GM21360 (cell line): ENCODE data around the gene CCDC187.
A peak's percentile ranks its signal among the peaks of the same experiment; 100 is the strongest.

Source experiments
- ATAC-seq: cut with Tn5 transposase; IDR thresholded peaks from one replicate; pipeline ENCODE4 v1.9.1; 2021; ENCODE audit warnings: mild to moderate bottlenecking, moderate library complexity; ENCODE audit not compliant: unreplicated experiment

Gene CCDC187

DNA sequence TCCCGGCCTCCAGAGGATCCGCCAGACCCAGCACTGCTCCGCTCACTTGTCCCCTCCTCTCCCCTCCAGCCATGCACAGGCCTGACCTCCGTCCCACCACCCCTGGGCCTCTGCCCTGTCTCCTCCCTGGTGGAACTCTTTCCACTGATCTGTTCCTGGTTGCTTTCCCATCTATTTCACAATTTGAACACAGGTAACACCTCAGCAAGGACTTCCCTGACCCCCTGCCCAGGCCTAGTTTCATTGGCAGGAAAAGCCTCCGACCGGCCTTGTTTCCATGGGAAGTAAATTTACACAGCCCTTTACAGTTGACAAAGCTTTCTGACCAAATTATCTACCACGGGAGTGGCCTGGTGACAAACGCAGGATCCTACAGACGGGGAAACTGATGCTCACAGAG is 73.1 kb downstream of the CCDC187 start:
- no peak for ATAC-seq

DNA sequence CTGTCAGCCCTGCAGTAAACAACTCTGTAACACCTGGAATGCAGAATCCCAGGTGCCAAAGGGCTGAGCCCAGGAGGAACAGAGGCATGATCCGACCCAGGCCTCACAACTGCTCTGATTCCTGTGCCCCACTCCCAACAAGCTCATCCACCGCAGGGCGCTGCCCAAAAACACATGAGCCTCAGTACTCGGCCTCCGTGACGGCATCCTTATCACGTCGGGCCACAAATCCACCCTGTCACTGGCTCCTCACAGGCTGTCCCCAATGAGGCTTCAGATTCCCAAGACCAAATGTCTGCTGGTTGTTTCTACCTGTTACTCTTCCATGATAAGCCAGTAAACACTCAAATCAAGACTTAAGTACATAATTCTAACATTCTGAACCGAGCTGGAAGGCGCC is 73.5 kb downstream of the CCDC187 start:
- ATAC-seq: no peak

DNA sequence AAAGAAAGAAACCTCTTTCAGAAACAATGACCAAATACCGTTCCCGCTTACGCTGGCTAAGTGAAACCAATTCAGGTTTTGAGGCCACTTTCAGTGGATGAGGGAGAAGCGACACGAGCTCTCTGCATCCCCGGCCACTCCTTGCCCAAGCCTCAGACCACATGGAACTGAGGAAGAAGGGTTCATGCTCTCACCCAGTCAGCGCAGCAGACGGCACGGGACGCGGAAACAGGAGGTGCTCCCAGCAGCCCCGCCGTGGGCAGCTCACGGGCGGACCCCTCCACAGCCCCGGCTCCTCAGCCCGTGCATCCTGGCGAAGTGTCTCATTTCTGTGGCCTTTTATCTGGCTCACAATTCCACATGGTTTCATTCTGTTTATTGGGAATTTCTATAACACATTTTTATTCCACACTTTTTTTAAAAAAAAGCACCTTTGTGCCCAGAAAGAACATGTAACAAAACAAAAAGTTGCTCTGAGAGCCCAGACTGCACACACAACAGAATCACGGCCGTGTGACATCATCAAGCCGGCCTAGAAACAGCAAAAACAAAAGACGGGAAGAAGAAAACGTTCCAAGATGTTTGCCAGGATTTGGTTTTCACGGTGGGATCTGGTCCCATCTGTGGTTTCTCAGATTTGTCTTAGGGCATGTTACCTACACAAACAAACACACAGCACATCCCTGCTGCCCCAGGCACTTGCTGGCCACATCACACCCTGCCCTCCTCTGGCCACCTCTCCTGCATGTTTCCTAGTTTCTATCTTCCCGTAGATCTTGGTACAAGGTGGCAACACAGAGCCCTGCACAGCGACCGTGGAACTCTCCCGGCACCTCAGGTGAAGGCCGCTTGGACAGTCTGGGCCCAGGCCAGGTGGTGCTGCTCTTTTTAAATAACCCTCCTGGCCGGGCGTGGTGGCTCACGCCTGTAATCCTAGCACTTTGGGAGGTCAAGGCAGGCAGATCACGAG is 74.5 kb downstream of the CCDC187 start:
- ATAC-seq: no peak

DNA sequence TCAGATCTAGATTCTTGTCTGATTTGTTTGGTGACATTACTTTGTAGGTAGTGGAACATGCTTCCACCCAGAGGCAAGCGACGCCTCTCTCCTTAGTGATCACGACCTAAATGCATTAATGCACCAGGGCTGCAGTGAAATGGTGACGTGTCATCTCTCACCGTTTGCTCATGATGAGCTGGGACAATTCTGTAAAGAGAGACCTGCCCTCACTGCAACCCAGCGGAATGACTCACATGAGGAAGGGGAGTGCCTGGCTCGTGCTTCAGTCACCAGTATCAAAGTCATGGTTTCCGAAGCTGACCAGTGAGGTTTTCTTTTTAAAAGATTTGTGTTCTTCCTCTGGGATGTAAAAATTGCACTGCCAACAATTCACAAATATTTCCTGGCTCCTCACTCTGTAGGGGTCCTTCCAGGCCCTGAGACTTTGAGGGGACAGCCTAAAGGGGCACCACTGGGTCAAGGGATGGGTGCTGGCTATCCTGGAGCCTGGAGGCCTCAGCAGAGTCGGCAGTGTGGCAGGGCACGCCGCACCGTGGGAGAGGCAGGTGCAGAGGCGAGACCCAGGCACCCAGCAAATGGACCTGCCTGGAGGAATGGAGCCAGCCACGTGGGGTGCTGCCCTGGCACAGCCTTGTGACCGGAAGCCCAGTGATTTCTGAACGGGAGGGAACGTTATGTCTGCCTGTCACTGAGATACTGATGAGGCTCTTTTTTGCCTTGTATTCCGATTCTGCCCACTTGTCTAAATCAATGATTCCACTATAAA is 75.6 kb downstream of the CCDC187 start:
- ATAC-seq: no peak

DNA sequence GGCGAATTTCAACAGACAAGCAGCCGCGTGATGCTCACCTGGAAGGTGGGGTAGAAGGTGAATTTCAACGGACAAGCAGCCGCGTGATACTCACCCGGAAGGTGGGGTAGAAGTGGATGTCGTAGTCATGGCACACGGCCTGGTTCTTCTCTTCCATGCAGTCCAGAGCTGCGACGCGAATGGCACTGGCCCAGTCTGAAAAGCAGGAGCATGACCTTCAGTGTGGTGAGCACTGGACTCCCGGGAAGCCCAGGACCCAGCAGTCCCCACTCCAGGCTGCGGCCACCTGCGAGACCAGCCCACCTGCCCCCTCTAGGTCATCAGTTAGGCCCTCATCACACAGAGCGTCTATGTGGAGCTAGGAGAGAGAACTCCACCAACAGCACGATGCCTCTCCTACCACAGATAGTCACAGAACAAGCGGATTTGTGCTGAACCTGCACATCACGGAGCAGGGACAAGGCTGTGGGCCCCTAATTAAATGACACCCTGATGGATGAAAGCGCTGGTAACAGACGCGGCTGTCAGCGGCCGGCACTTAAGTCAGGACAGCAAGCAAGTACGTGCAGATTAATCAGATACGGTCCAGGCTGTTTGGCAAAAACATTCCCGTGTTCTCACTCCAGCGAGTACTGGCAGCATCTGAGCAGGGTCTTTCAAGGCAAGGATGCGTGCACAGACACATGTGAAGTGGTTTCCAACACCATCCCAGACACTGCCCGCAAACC is 77.0 kb downstream of the CCDC187 start:
- ATAC-seq: no peak

DNA sequence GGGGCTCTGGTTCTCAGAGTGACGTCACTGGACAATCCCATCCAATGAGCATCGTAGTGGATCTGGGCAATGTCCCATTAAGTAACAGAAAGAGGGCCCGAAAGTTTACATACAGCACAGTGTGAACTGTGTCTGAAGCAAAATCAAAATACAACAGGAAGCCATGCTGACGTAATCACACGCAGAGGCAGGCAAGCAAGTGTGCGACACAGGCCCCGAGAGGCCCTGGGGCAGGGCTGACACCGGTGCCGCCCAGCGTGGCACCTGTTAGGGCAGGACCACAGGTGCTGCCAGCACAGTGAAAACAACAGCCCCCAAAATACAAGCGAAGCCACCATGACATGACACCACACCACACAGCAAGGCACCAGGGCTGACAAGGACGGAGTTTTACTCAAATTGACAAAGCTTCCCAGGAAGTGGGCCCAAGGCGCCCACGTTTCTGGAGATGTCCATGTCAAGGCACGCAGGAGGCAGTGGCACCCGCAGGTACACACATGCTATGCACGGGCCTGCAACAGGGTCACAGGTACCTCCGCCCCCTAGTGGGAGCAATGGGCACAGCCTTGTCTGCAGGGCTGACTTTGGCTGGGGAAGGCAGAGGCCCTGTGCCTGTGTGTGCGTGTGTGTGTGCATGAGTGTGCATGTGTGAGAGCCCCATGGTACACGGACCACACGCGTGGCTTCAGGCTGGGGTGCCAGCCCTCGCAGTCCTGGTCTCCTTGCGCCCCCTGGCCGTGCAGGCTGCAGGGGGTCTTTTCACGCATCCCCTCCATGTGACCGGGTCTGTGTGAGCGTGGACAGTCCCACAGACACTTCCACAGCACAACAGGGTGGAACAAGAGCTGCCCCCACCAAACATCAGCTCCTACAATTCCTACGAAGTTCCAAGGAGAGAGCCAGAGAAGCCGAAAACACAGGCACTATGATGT is 77.9 kb downstream of the CCDC187 start:
- peak; percentile 62 for ATAC-seq

DNA sequence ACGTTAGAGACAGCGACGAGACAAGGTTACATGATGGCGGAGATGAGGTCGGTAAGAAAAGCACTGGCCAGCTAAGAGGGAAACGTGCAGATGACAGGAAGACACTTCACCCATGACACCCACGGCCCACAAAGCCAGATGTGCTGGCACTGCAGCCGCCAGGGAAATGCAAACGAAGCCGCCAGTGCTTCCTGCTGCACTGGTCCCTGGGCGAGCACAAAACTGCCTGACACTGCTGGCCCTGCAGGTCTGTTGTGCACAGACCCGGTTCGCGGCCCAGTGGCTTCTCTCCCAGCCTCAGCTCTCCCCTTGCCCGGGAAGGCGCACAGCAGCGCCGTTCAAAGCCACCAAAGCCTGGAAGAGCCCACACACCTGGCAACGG is 78.5 kb downstream of the CCDC187 start:
- peak; percentile 33 for ATAC-seq

DNA sequence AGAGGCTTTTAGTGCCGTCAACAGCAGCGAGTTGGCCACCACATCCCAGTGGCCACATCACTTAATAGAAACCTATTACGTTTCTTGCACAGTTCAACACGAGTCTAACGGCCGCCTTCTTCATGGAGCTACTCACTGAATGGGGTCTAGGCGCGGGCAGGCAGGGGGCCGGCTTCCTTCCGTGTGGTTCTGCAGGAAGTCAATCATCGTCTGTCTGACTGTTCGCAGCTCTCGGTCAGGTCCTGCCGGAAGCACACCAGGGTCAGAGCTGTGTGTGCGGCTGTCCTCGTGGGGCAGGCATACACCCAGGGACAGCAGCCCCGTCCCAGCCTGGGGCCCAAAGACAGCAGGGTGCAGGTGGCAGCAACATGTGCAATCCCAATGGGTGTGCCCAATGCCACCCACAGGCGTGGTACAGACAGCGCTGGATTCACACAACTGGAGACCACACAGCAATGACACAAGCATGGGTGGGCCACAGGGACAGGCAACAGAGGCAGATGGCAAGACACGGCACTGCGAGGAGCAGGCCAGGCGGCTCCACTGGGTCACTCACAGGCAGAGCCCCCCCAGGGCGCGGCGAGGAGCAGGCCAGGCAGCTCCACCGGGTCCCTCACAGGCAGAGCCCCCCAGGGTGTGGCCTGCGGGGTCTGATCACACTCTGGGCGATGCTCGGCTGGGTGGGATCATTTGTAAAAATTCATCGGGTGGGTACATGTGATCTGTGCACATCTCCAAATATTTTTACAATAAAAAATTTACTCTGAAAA is 79.8 kb downstream of the CCDC187 start:
- no peak for ATAC-seq

DNA sequence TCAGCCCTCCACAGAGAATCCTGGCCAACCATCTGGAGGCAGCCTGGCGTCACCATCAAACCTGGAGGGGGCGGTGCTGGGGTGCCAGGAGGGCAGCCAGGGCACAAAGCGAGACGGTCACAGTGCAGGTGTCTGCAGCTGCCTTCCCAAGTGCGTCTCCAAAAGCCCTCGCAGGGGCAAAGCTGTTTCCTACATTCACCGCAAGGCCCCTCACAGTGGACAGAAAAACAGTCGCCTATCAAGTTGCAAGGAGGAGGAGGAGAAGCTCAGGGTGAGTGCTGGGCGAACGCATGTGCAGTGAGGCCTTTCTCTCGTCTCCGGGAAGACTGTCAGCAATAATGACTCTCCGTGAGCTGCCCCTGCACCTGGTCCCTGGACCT is 81.0 kb downstream of the CCDC187 start:
- ATAC-seq: no peak

DNA sequence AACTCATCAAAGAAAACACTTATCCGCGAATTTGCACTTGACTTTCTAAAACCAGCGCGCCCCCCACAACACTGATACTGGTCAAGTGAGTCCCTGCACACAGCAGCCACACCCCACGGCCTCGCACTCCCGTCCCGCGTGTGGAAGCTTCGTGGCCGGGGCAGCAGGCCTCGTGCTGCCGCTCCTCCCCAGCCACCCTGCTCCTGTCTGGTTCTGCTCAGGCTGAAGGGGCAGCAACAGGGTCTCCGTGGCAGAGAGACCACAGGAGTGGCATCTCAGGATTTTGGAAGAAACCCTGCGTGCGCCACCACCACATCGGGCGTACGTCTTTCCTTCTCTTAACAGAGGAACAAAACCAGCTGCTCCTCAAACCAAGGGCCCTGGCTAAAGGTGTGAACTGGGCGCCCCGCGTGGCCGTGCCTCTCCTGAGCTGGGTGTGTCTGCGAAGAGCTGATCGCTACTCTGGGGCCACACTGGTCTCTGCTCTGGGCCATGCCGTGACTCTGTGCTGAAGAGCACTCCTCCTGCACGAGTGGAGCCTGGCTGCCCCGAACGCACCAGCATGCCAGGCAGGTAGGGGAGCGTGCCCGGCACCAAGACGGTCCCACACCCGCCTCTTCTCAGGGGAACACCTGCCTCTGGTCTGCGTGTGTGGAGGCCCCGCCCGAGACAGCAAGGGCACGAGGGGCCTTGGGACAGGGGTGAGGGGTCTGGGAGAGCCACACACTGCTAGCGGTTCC is 81.6 kb downstream of the CCDC187 start:
- no peak for ATAC-seq

DNA sequence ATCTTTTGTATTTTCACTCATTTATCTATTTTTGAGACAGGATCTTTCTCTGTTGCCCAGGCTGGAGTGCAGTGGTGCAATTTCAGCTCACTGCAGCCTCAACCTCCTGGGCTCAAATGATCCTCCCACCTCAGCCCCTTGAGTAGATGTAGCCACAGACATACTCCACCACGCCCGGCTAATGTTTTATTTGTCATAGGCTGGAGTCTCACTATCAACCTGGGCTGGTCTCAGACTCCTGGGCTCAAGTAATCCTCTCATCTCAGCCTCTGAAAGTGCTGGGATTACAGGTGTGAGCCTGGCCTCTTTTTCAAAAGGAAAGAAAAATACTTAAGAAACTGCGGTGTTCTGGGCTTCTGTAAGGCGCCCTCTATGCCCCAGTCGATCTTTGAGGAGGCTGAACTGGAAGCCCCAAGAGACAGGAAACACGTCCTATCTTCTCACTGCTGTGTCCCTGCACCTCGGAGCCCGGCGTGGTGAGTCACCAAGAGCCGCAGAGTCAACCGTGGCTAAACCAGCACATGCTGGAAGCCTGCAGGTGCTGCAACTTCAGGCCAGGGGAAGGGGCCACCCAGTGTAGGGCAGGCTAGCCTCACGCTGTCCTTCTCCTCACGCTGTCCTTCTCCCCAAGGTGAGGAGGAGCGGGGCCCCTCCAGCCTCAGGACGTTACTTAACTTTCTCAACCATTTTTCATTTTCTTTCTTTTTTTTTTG is 83.7 kb downstream of the CCDC187 start:
- ATAC-seq: no peak

DNA sequence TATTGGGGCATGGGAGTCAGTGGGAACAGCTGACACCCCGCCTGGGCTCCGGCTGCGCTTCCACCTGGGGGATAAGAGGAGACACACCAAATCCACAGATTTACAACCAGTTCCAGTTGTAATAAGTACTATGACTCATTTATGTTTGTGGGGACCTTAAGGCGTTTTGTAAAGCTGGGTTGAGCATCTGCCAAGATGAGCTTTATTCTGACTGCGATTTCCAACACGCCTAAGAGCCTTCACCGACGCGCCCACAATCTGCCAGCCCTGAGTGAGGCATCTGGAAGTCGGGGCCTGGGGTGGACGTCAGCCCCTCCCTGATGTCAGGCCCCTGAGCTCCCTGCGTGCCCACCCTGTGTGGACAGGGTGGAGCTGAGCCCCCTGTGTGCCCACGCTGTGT is 84.6 kb downstream of the CCDC187 start:
- ATAC-seq: no peak

DNA sequence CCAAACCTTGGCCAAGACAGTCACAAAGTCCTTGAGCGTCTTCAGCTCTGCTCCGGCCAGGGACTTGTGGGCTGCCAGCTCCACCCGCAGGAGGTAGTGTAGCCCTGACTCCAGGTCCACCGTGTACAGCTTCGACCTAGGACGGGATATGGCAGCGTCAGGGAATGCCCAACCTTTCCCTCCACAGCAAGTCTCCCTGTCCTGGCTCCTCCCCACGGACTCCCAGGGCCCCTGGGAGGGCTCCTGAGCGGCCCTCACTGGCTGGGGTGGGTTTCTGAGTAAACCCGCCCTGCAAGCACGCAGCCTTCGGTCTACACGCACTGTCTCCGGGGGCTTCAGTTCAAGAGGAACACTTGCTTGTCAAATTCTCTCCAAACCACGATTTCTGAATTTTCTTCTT is 85.2 kb downstream of the CCDC187 start:
- no peak for ATAC-seq

DNA sequence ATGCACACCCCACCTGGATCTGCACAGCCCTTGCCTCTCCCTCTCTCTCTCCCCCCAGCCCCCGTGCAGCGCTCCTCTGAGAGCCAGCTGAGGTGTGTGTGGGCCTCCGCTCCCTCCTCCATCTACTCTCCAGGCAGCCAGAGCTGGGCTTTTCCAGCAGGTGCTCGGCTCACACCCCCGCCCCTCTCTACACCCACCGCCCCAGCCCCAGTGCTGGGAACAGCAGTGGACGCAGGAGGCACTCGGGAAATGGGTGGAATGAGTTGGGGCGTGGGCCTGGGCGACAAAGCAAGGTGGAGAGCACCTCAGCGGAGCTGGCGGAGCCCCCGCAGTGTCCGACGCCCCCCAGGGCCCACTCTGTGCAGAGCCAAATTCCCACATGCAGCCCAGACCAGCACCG is 85.6 kb downstream of the CCDC187 start:
- no peak for ATAC-seq

DNA sequence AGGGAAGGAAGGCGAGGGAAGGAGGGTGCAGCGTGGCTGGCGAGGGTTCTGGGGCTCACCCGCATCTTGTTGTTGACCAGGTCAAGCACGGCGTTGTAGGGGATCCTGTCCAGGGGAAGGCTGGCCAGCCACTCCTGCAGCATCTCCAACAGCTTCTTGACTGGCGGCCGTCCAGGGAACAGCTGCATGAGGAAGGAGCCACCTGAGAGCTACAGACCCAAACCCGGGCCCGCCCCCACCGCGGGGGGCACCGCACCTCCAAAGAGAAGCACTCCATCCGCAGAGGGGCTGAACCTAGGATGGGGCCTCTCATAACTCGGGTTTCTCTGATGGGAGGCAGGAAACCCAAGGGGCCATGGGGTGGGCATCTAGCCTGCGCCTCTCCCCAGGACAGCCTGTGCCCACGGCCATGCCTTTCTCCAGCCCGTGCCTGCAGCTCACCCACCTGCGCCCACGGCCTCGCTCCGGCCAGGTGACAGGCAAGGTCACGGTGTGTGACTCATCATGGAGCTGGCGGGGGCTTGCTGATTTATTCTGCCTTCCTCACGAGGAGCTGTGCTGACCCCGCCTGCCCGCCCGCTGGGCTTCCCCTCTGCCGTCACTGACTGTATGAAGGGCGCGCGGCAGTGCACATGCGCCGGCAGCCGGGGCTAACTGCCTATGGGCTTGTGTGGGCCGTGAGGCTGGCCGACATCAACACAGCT is 87.2 kb downstream of the CCDC187 start:
- no peak for ATAC-seq

DNA sequence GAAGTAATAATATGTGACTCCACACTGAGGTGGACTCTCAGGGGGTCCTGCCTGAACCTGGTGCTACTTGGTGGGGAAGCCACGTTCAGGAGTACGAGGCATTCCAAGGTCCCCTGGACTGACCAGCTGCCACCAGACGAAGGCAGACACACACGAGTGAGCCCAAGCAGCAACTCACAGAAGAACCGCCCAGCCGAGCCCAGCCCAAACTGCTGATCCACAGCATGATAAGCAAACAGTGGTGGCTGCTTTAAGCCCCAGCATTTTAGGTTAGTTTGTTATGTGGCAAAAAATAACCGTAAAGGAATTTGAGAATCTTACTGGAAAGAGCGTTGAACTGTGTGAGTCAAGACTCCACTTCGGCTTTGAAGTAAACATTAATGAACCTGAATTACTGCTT is 90.2 kb downstream of the CCDC187 start:
- no peak for ATAC-seq

DNA sequence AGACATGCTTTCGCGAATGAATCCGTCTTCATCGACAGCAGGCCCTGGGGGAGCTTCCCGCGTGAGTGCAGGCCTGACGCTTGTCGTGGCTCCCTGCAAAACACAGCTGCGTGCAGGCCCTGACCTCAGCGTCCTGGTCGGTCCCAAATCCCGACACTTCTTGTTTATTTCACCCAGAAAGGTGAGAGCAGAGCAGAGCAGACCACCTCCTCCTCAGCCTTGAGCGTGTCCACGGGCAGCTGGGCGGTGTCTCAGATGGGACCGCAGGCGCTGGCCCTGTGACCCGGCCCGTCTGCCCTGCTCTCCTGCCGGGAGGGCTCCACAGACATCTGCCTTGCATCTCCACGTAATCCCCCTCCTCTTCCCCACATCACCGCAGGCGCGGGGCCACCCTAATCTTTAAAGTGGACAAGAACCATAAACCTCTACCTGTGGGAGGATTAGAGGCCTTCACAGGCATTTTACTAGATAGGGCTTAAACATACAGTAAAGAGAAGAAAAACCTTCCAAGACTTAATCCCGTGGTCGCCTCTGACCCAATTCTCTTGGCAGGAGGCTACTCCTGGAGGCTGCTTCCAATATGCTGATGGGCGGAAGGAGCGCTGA is 91.4 kb downstream of the CCDC187 start:
- no peak for ATAC-seq
